ENCODE measurements around the gene FZD10.

DNA sequence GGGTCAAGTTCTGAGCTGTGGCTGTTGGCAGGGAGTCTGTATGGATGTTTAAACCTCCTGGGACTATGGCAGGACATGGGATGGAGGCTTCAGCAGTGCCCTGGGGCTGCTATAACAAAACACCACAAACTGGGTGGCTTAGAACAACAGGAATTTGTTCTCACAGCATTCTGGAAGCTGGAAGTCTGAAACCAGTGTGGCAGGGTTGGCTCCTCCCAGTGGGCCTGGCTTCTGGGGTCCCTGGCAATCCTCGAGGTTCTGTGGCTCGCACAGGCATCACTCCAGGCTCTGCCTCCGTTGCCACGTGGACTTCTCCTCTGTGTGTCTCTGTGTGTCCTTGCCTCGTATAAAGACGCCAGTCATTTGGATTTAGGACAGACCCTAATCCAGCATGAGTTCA lies 39.9 kb downstream of the FZD10 start:
- TF ChIP-seq CTCF (IDR thresholded peaks at IDR 0.05) (no peak), POLR2A (IDR thresholded peaks at IDR 0.05) (no peak)

Data from right lobe of liver (tissue), 4 donors.